Keratinocyte (primary cell): ENCODE measurements around the gene OR1I1. TPM values are rescaled to one million over a fixed set of nuclear protein-coding genes. Genes with fewer than 3 reads are reported as not detected.
"Not testable (repeated sequence)": the region's sequence is repeated elsewhere in the genome, so short reads cannot be mapped to it uniquely, and the experiment has no call there.

Experiments
- DNase-seq: peaks from one replicate; pipeline ENCODE4 v3.0.0-alpha.2; 2011; ENCODE audit warnings: low read depth, missing footprints, low spot score
- FAIRE-seq: peaks from 2 replicates; lab custom pipeline; 2011; peaks lifted over from hg19 to GRCh38; lab: Jason Lieb, UNC
- H2AFZ ChIP-seq: 2 replicates; pipeline ENCODE4 v1.6.0; 2012; ENCODE audit warnings: low read length, control low read depth, inconsistent platforms; ENCODE audit not compliant: control insufficient read depth
- H3K27ac ChIP-seq: 2 replicates; pipeline ENCODE4 v1.5.1; 2011; ENCODE audit warnings: low read length; ENCODE audit not compliant: control insufficient read depth, insufficient read depth
- H3K27me3 ChIP-seq: 3 replicates; pipeline ENCODE4 v1.6.0; 2011; ENCODE audit warnings: low read length; ENCODE audit not compliant: control insufficient read depth, insufficient read depth; ENCODE audit errors: extremely low read depth
- H3K36me3 ChIP-seq, 2 experiments: 2 replicates in 1 of 2; 3 replicates in 1 of 2; pipeline ENCODE4 v1.5.1; 2011; ENCODE audit warnings: low read length in 2 of 2, mild to moderate bottlenecking in 1 of 2; ENCODE audit not compliant: control insufficient read depth in 2 of 2, insufficient read depth in 2 of 2; ENCODE audit errors: extremely low read depth in 1 of 2
- H3K4me1 ChIP-seq: 3 replicates; pipeline ENCODE4 v1.5.1; 2011; ENCODE audit warnings: low read length; ENCODE audit not compliant: control insufficient read depth, insufficient read depth; ENCODE audit errors: extremely low read depth
- H3K4me2 ChIP-seq: 3 replicates; pipeline ENCODE4 v1.6.0; 2011; ENCODE audit warnings: low read depth, low read length; ENCODE audit not compliant: control insufficient read depth, insufficient read depth; ENCODE audit errors: extremely low read depth
- H3K4me3 ChIP-seq, 3 experiments: fragments of 200-600 bp in 1 of 3; sonication (generic) in 1 of 3; 2 replicates in 2 of 3; 3 replicates in 1 of 3; pipeline ENCODE4 v1.5.1; 2011 to 2016; ENCODE audit warnings: low read length in 3 of 3, mild to moderate bottlenecking in 3 of 3, control low read depth in 2 of 3, inconsistent platforms in 1 of 3, low read depth in 1 of 3, mixed read lengths in 1 of 3, mixed run types in 1 of 3, moderate library complexity in 1 of 3; ENCODE audit not compliant: control insufficient read depth in 2 of 3, insufficient read depth in 2 of 3; ENCODE audit errors: extremely low read depth in 1 of 3
- H3K79me2 ChIP-seq: 2 replicates; pipeline ENCODE4 v1.6.0; 2012; ENCODE audit warnings: low read length; ENCODE audit not compliant: control insufficient read depth, insufficient read depth
- H3K9ac ChIP-seq: 3 replicates; pipeline ENCODE4 v1.6.0; 2011; ENCODE audit warnings: low read length; ENCODE audit not compliant: control insufficient read depth, insufficient read depth; ENCODE audit errors: extremely low read depth
- H3K9me1 ChIP-seq: 3 replicates; pipeline ENCODE4 v1.6.0; 2011; ENCODE audit warnings: low read length; ENCODE audit not compliant: control insufficient read depth, insufficient read depth; ENCODE audit errors: extremely low read depth
- H3K9me3 ChIP-seq: 2 replicates; pipeline ENCODE4 v1.5.1; 2012; ENCODE audit warnings: low read depth, low read length; ENCODE audit not compliant: control insufficient read depth
- H4K20me1 ChIP-seq: 3 replicates; pipeline ENCODE4 v1.6.0; 2011; ENCODE audit warnings: low read length; ENCODE audit not compliant: control insufficient read depth, insufficient read depth; ENCODE audit errors: extremely low read depth
- CTCF ChIP-seq, 3 experiments: IDR thresholded peaks in 1 of 3; conservative IDR thresholded peaks in 1 of 3; optimal IDR thresholded peaks in 1 of 3; 2 replicates in 2 of 3; 3 replicates in 1 of 3; pipeline versions ENCODE3 to v1.5.1; 2011; ENCODE audit warnings: low read length in 3 of 3, mild to moderate bottlenecking in 3 of 3, moderate library complexity in 2 of 3, control low read depth in 1 of 3, inconsistent platforms in 1 of 3; ENCODE audit not compliant: insufficient read depth in 2 of 3; ENCODE audit errors: extremely low read depth in 1 of 3
- EZH2 ChIP-seq: IDR thresholded peaks from one replicate; pipeline ENCODE4 v1.6.1; 2012; ENCODE audit warnings: inconsistent platforms, mild to moderate bottlenecking, low read length, moderate library complexity
- dilution Hi-C: fragments of 300-500 bp; cut with MboI; formaldehyde crosslinking; loops from one replicate; pipeline ENCODE4 v1.7.0; 2020; ENCODE audit warnings: low sequenced_read_pairs; ENCODE audit not compliant: extremely low pct_ligation_motif_present
- polyA plus RNA-seq, 5 experiments: library from polyadenylated mRNA; depleted of rRNA in 3 of 5; stranded (reverse) in 3 of 5; stranded (forward) in 1 of 5; unstranded in 1 of 5; fragments of >200 nt; gene quantifications; 1 replicate in 1 of 5; 2 replicates in 3 of 5; 3 replicates in 1 of 5; pipeline versions ENCODE4 v1.2.1 to v1.2.3, GENCODE V29; 2011 to 2012; ENCODE audit warnings: missing spikeins in 2 of 5, low read depth in 1 of 5, low replicate concordance in 1 of 5

Gene OR1I1
- polyA plus RNA-seq, 1 donor (not counting 4 experiments of a cell fraction or from before 2014, with no cell fraction given): not detected

- Histone ChIP-seq H3K4me1 (peaks cover 6% of the 10 kb centered on the region), H3K9ac (no peak overlapping the region), H3K9me1 (no peaks in the 10 kb centered on the region), H3K4me2 (no peak overlapping the region), H3K9me3 (no peaks in the 10 kb centered on the region), H3K79me2 (no peaks in the 10 kb centered on the region), H2AFZ (no peak overlapping the region), H4K20me1 (no peaks in the 10 kb centered on the region), H3K4me3 (no peak overlapping the region), H3K36me3 (no peaks in the 10 kb centered on the region), H3K27ac (no peak overlapping the region), H3K27me3 (no peaks in the 10 kb centered on the region)
- TF ChIP-seq CTCF (optimal IDR thresholded peaks at IDR 0.05 in 1 of 3, IDR thresholded peaks at IDR 0.05 in 1 of 3, conservative IDR thresholded peaks at IDR 0.05 in 1 of 3; ENCODE audit: extremely low read depth in 1 of 3, insufficient read depth in 2 of 3, low read length in 3 of 3): no peak
- TF ChIP-seq EZH2: no peak
- DNase-seq (no peak), FAIRE-seq (no peak)
- dilution Hi-C loops: no loop called here
These were observed 14.2 kb downstream of the OR1I1 start for GRCh38 chr19:15096223-15096622.

GRCh38 chr19:15097980-15098379 lies 16.0 kb downstream of the OR1I1 start:
- H3K9me1 ChIP-seq, H3K4me1 ChIP-seq, H3K9me3 ChIP-seq, H4K20me1 ChIP-seq, H3K27ac ChIP-seq, H3K9ac ChIP-seq, H3K27me3 ChIP-seq, FAIRE-seq, H3K4me3 ChIP-seq, H2AFZ ChIP-seq, dilution Hi-C loops, H3K36me3 ChIP-seq, H3K79me2 ChIP-seq, H3K4me2 ChIP-seq, DNase-seq: not testable (repeated sequence)

- no peak overlapping the region for H3K27ac ChIP-seq
- no peak for TF ChIP-seq CTCF (optimal IDR thresholded peaks at IDR 0.05 in 1 of 3, IDR thresholded peaks at IDR 0.05 in 1 of 3, conservative IDR thresholded peaks at IDR 0.05 in 1 of 3; ENCODE audit: extremely low read depth in 1 of 3, insufficient read depth in 2 of 3, low read length in 3 of 3)
- no peak overlapping the region for H3K9ac ChIP-seq
- H3K79me2 ChIP-seq: no peaks in the 10 kb centered on the region
- H3K9me3 ChIP-seq: no peaks in the 10 kb centered on the region
- no peak overlapping the region for H3K4me3 ChIP-seq
- no peaks in the 10 kb centered on the region for H3K27me3 ChIP-seq
- DNase-seq: no peak
- FAIRE-seq: no peak
- no peak overlapping the region for H3K4me2 ChIP-seq
- H3K36me3 ChIP-seq: no peaks in the 10 kb centered on the region
- H3K9me1 ChIP-seq: no peaks in the 10 kb centered on the region
- no peak overlapping the region for H2AFZ ChIP-seq
- peaks cover 6% of the 10 kb centered on the region for H3K4me1 ChIP-seq
- dilution Hi-C loops: no loop called here
- no peaks in the 10 kb centered on the region for H4K20me1 ChIP-seq
These were observed 16.4 kb downstream of the OR1I1 start for GRCh38 chr19:15098460-15098859.
